ENCODE data around the gene TMCO6.
"Not testable (repeated sequence)": the region's sequence is repeated elsewhere in the genome, so short reads cannot be mapped to it uniquely, and the experiment has no call there.

Gene TMCO6

DNA sequence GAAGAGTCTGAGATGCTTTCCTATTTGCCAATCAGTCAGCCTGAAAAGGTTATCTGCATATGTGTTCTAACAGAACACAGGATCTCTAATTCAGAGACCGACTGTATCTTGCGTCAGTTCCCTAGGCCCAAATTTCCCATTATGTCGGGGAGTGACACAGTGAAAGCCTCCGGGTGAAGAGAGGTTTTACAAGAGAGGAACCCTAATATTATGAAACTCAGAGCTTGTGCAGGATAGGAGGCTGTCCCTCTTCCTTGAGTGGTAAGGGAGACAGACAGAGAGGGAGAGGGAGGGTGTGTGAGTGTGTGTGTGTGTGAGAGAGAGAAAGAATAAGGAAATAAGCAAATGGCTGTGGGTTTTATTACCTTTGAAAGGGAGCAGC, 8.2 kb upstream of the TMCO6 start:
- DNase-seq: no peak

DNA sequence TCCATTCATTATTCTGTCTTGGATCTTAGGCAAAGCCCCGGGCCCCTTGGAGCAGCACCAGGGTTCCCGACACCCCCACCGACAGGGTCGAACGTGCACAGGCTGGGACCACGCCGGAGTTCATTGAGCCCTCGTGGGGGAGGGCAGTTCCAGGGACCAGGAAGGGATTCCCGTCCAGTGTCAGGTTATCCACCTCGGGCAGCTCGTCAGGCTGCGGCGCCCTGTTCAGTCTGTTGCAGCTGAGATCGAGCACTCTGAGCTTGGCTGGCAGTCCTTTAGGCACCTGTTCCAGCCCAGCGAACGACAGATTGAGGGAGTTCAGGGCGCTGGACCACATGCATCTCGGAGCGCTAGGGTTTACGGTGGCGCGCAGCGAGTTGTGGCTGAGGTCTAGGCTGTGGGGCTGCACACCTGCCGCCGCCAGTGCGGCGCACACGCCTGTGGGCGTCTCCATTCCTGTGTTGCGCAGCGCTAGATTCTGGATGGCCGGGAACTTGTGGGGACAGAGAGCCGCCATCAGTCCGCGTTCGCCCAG, 7.4 kb upstream of the TMCO6 start:
- DNase-seq: no peak

DNA sequence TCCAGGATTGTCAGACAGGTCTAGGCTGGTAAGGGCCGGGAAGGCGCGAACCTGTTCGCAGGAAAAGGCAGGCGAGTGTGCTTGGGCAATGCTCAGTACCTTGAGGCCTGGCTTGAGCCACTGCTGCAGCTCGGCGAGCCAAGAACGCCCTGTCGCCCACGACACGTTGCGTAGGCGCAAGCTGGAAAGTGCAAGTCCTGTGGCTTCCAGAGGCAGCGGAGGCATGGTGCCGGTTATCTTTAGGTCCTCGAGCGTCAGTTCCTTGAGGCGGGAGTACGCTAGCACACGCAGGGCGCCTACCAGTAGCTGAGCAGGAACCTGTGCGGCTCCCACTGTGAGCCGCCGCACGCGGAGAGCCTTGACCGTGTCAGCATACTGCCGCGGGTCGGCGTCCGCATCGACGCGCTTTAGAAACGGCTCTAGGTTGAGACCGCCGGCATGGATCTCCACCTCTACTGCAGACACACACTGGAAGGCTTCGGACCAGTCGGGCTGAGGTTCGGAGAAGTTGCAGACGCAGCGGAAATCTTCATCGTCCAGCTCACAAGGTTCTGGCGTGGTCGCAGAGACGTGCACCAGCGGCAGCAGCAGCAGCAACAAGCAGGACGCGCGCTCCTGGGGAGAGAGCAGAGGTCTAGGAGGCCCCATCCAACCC, 6.8 kb upstream of the TMCO6 start:
- no peak for DNase-seq

DNA sequence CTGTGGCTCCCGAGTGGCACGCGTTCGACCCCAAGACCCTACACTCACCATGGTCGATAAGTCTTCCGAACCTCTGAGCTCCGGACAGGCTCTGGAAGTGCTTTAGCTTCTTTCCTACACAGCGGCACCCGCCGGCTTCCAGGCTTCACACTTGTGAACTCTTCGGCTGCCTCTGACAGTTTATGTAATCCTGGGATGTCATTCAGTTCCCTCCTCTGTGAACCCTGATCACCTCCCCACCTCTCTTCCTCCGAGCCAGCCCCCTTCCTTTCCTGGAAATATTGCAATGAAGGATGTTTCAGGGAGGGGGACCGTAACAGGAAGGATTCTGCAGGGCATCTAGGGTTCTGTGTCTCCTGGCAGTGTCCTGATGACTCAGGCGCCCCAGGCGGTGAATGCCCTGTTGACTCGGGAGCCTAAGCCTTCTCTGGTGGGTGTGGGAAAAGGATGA, 6.2 kb upstream of the TMCO6 start, which contains the start of gene CD14:
TSS of gene CD14 (minus strand) at position 155 of the 451 bp plus-strand sequence. CDS start at position 51, 104 bp downstream.
- DNase-seq: peak; percentile 73

DNA sequence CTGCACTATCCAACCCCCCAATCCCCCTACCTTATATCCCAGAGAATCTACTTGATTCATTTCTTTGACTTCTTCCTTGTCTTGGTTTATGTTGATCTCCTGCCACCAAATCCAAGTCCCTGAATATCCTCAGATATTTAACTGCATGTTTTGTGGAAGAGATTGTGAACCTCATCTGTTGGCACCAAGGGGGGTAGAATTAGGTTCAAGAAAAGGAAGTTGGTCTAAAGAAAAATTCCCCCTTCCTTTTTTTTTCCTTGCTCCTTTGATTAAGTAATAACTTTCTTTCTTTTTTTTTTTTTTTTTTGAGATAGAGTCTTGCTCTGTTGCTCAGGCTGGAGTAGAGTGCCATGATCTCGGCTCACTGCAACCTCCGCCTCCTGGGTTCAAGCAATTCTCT, 5.8 kb upstream of the TMCO6 start:
- DNase-seq: no peak

DNA sequence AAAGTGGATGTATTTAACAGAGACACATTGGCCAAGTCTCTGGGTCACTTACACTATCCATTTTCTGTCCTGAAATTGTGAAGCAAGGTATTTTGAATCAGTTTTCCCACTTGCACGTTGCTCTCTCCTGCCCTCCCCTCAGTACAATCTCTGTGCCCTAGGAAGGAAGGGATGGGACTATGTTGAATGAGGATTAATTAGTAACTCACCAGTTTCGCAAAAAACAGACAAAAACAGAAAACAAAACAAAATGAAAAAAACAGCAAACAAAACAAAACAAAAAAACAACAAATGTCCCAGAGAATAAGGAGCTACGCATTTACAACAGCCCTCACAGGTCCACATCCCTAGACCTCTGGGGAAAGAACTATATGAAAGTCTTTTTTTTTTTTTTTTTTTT, 5.1 kb upstream of the TMCO6 start:
- DNase-seq: no peak

DNA sequence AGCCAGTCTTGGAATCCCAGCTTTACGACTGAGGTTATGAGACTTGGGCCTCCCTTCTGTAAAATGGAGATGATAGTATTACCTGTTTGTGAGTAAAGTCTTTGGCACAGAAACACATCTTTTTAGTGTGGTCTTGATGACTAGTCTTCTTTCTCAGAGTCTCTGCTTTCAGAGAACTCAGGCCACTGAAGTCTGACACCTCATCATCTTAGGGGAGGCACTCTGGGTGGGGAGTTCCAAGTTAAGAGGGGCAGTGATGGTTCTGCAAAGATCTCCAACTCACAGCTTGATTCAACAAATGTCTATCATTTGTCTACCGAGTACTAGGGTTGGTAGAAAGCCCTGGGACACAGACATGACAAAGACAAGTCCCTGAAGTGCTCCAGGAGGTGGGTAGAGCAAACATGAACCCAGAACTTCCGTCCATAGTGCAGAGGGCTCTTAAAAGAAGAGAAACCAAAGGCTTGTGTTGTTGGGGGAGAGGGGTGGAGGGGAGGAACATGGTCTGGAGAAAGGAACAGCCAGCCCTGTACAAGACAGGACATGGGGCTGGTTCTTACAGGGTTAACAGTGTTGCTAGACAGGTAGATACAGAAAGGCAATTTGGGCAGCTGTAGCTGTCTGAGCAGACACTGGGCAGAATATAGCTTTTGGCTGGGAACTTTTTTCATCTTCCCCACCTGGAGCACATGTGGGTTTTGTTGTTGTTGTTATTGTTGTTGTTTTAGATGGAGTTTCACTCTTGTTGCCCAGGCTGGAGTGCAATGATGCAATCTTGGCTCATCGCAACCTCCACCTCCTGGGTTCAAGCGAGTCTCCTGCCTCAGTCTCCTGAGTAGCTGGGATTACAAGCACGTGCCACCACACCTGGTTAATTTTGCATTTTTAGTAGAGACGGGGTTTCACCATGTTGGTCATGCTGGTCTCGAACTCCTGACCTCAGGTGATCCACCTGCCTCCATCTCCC, 3.7 kb upstream of the TMCO6 start:
- no peak for DNase-seq

DNA sequence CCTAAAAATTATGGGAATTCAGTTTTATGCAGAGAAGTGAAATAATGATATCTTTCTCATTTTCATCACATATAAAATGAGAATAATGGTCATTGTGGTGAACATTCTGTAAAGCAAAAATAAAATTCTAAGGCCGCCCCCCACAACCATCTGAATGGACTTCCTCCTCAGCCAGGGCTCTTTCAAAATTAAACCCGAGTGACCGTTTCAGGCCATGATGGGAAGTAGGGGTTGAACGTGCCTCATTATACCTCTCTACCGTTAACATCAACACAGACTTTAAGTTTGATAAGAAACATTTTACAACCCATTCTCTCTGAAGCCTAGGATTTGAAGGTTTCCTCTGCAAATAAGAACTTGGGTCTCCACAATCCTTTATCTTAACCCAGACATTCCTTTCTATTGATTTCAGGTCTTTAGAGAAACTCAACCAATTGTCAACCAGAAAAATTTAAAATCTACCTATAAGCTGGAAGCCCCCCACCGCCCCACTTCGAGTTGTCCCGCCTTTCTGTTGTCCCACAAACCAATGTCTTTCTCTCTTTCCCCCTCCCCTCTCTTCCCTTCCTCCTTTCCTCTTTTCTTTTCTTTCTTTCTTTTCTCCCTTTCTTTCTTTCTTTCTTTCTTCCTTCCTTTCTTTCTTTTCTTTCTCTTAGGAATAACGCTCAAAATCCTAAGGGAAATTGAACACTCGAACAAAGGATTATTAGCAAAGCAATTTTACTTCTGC, 1.7 kb upstream of the TMCO6 start:
- no peak for DNase-seq

DNA sequence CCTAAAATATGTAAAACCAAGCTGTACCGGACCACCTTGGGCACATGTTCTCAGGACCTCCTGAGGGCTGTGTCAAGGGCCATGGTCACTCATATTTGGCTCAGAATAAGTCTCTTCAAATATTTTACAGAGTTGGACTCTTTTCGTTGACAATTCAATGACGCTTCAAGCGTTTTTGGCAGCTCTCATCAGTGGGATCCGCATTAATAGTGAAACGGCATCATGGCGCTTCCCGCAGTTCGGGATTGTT, 428 bp upstream of the TMCO6 start:
- not testable (repeated sequence) for DNase-seq

DNA sequence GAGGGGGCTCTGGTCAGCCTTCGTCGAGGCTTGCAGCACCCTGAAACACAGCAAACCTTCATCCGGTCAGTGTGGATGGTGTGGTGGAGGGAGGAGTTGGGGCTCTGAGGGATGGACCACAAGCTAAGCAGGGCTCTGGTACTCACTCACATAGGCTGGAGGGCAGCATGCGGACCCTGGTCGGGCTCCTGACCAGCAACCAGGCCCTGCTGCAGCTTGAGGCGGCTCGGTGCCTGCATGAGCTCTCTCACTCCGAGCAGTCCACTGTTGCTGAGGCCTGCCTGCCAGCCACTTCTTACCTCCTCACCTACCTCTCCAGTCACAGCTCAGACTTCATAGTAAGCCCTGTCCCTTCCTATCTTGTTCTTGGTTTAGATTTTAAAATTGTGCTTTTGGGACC, 2.5 kb downstream of the TMCO6 start:
- DNase-seq: no peak

DNA sequence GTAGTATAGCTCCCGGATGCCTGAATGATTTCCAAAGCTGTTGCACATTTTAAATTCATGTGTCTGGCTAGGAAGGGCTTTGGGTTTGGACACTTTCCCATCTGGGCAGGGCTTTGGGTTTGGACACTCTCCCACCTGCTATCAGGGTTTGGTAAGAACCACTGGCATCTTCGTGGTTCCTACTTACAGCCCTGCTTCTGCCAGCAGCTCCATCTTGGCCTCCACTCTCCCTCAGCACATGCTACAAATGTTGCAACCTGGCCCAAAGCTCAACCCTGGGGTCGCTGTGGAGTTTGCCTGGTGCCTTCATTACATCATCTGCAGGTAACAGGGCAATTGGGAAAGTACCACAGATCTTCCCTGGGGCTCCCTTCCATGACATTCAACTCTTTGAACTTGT, 3.5 kb downstream of the TMCO6 start:
- DNase-seq: no peak

DNA sequence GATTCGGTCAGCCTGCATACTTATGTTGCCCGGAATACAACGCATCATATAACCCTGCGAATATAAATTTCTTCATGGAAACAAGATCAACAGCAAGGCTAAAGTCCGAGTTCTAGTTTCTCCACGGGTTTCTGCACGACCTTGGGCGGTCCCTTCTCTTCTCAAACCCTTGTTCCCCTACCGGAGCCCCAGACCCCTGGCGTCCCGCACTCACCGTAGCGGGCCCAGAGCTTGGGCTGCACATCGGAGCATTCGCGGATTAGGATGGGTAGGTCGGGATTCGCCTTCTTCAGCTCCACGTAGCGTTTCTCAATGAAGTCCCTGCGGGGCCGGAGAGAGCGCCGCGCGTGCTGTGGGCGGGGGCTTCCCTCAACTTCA, 7.8 kb downstream of the TMCO6 start:
- no peak for DNase-seq

DNA sequence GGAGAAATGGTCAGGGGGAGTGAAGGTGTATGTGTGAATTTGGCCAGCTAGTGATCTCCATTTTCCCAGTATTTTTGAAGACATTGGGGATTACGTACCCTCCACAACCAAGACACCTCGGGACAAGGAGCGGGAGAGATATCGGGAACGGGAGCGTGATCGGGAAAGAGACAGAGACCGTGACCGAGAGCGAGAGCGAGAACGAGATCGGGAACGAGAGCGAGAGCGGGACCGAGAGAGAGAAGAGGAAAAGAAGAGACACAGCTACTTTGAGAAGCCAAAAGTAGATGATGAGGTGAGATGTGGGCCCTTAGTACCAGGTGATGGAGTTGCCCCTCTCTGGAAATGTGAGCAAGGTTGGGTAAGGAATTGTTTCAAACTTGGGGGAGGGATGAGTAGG, 19.6 kb downstream of the TMCO6 start:
- DNase-seq: no peak

DNA sequence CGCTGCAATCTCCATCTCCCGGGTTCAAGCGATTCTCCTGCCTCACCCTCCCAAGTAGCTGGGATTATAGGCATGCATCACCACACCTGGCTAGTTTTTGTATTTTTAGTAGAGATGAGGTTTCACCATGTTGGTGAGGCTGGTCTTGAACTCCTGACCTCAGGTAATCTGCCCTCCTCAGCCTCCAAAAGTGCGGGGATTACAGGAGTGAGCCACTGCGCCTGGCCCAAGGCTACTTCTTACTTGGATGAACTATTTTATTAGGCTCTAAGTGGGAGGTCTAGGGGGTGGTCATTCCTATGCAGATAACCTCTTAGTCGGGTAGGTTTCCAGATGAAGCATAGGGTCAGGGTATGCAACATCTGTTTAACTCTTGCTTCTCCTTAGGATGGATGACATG, 21.1 kb downstream of the TMCO6 start:
- not testable (repeated sequence) for DNase-seq

DNA sequence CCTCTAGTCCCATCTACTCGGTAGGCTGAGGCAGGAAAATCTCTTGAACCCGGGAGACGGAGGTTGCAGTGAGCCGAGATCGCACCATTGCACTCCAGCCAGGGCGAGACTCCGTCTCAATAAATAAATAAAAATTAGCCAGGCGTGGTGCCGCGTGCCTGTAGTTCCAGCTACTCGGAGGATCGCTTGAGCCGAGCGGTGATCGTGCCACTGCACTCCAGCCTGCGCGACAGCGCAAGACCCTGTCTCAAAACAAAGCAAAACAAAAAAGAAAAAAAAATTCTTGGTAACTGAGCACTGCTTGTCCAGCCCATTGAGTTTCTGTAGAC, 24.7 kb downstream of the TMCO6 start:
- DNase-seq: no peak

DNA sequence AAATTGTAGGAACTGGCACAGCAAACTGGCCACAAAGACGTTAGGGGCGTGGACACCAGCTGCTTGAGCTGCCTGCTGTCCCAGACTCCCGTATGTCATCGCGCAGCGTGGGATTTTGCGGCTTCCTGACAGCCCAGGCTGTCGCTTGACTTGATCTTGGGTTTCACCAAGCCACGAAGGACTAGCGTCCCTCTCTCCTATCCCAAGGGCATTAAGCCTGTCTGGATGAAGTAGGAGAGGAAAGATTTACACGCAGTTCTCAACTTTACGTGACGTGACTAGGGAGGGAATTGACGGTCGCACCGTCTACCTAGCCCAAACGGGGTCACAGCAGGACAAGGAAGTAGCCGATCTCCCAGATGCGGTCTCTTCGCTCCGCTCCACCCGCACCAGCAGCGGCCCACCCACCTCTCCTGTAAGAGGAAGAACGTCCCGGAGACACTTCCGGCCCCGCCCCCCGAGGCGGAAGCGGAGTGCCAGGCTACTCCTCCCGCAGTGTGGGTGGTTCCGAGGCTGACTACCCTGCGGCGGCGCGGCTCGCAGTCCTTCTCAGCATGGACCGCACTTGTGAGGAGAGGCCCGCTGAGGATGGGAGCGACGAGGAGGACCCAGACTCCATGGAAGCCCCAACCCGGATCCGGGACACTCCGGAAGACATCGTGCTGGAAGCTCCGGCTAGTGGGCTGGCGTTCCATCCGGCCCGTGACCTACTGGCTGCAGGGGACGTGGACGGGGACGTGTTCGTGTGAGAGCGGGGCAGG, 25.3 kb downstream of the TMCO6 start, which contains the start of gene WDR55:
TSS of gene WDR55 (plus strand) at position 546 of the 761 bp plus-strand sequence. CDS start at position 555, 9 bp downstream.
- DNase-seq: peak; percentile 92

DNA sequence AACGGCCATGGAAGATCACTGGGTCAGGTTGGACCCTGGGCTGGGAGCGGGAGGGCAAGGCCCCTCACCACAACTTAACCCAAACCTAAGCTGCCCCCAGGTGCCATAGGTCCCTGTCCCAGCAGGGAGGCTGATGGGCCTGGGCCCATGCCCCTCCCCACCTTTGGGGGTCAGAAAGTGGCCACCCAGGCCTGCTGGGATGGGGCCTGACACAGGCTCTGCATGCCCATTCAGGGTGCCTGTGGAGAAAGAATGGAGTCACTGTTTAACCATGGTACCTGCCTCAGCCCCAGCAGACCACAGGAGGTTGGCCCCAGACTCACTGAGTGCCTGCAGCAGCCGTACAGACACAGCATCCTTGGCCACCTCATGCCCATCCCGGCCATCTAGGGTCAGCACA, 31.8 kb downstream of the TMCO6 start:
- not testable (repeated sequence) for DNase-seq

DNA sequence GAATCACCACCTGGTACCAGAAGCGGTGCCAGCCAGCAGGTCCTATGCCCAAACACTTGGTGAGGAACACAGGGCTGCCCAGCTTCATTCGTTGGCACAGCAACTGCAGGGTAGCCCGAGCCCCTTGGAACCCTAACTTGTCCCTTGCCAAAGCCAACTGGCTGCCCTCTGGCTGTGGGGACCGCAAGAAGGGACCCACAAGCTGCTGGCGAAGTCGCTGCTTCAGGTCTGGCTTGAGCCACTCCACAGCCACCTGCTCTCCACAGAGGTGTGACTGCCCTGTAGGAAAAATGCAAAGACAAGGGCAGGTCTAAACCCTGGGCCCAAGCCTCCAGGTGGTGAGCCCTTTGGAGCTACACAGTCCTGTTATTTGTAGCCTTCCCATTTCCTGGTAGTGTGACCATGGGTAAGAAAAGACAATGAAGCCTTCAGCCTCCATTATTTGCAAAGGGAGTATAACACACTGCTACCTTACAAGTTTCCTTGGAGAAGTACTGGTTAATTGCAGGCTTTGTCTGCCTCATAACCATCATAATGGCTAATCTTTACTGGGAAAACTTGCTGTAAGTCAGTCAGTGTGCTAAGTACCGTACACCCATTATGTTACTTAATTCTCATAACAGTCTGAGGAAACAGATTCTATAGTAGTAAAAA, 32.3 kb downstream of the TMCO6 start:
- DNase-seq: no peak

DNA sequence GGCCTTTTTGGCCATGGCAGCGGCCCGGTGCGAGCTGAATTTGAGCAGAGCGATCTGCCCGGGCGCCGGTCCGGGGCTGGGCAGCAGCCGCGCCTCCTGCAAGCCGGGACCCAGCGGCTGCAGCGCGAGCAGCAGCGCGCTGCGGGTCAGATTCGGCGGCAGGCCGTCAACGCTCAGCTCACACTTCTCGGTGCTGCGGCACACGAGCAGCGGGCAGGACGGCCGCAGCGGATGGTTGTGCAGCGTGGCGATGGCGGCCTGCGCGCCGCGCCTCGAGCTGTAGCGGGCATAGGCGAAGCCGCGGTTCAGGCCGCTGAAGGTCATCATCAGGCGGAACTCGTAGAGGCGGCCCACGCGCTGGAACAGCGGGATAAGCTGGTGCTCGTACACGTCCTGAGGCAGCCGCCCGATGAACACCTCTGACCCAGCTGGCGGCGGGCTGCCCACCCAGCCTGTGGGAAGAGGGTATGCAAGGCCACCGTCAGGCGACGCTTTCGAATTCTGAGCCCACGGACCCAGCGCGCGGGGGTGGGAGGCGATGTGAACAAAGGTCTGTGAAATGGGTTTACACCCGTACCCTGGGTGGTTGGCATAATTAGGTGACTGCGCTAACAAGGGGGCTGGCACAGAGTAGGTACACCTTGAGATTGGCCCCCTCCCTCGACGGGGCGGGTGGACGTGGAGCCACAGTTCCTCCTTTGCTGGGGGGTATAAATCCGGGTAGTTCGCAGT, 33.4 kb downstream of the TMCO6 start:
- no peak for DNase-seq

DNA sequence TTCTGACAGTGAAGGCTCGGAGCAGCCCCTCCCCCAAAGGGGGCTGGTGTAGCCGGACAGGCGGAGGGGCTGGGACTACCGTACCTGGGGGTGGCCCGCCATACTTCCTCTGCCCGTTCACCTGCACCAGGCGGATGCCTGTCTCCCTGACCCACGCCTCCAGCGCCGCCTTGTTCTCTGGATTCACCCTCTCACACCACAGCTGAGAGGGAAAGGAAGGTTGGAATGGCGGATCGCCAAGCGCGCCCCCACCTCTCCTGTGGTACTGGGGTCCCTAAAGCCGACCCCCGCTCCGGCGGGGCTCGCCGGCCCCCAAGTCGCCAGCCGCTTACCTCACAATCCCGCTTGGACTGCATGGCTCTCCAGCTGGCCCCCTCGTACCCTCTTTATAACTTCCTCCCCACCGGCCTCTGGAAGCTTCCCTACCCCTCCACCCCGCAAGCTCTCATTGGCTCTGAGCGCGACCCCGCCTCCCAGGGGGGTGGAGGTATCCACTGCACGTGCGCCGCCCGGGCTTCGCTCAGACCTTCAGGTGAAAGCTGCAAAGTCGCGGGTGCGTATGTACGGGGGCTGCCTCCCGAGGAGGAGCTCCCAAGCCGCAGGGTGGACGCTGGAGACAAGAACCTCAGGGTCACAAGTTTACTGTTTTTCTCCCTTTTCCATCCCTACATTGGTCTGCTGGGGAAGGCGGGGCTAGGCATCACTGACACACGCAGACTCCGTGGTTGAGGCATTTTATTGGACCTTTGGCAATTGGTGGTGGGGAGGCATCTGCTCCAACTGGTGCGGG, 34.1 kb downstream of the TMCO6 start, which contains the start of gene DND1:
TSS of gene DND1 (minus strand) at position 390 of the 790 bp plus-strand sequence. CDS start at position 356, 34 bp downstream.
- DNase-seq: no peak
